Fibroblast of villous mesenchyme (primary cell): ENCODE results near the gene KDM8. TPM values are rescaled to one million over a fixed set of nuclear protein-coding genes. Genes with fewer than 3 reads are reported as not detected.

Experiments
- DNase-seq: peaks from one replicate; pipeline ENCODE4 v3.0.0-alpha.2; 2010; ENCODE audit warnings: low read depth
- H3K4me3 ChIP-seq: 2 replicates; pipeline ENCODE4 v1.5.1; 2011; ENCODE audit warnings: low read depth, mild to moderate bottlenecking, low read length
- total RNA-seq: library from RNA; depleted of rRNA; stranded (reverse); fragments of >200 nt; gene quantifications from 2 replicates; pipeline ENCODE4 v1.2.3, GENCODE V29; 2012
- TF ChIP-seq, protein P1 (sequence below): IDR thresholded peaks from 2 replicates; pipeline ENCODE4 v1.5.1; 2012; ENCODE audit warnings: low read depth, mild to moderate bottlenecking, low read length; ENCODE audit not compliant: insufficient read depth

Gene KDM8
- total RNA-seq, 1 donor: 3.9 TPM

DNA sequence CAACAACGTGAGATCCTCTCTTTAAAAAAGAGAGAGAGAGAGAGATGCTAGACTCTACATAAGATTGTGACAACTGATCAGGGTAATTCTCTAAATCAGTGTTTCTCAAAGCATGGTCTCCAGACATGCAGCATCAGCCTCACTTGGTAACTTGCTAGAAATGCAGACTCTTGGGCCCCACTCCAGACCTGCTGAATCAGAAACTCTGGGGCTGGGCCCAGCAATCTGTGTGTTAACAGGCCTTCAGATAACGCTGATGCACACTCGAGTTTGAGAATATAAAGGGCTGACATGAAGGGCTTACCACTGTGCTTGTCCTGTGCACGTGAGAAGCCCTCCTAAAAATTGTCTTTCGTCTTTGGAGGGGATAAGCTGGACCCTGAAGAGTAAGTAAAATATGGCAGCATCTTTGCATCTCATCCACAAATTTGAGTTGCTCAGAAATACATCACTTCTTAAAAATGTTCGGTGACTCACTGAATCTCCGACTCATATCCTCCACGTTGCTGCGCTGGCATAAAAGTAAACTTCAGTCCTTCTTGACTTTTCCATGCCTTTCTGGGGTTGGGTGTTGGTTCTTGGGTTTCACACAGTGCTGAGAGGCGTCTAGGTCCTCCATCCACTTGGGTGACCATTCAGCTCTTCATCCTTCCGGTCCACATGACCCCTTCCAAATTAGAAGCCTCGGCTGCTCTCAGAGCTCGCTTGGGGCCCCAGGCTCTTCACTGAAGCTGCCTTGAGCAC lies 26.1 kb upstream of the KDM8 start:
- TF ChIP-seq, protein P1, sequence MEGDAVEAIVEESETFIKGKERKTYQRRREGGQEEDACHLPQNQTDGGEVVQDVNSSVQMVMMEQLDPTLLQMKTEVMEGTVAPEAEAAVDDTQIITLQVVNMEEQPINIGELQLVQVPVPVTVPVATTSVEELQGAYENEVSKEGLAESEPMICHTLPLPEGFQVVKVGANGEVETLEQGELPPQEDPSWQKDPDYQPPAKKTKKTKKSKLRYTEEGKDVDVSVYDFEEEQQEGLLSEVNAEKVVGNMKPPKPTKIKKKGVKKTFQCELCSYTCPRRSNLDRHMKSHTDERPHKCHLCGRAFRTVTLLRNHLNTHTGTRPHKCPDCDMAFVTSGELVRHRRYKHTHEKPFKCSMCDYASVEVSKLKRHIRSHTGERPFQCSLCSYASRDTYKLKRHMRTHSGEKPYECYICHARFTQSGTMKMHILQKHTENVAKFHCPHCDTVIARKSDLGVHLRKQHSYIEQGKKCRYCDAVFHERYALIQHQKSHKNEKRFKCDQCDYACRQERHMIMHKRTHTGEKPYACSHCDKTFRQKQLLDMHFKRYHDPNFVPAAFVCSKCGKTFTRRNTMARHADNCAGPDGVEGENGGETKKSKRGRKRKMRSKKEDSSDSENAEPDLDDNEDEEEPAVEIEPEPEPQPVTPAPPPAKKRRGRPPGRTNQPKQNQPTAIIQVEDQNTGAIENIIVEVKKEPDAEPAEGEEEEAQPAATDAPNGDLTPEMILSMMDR: no peak

GRCh38 chr16:27179500-27180072 lies 23.7 kb upstream of the KDM8 start:
- TF ChIP-seq, protein P1: peak; percentile 98
- no peak overlapping the region for H3K4me3 ChIP-seq
- DNase-seq: peak; percentile 76

More for the DNA sequence above, 26.1 kb upstream of the KDM8 start:
- DNase-seq: peak; percentile 52
- no peak overlapping the region for H3K4me3 ChIP-seq

- TF ChIP-seq, protein P1: peak; percentile 2
- no peak for DNase-seq
These were observed 22.1 kb upstream of the KDM8 start for GRCh38 chr16:27181019-27181790.

DNA sequence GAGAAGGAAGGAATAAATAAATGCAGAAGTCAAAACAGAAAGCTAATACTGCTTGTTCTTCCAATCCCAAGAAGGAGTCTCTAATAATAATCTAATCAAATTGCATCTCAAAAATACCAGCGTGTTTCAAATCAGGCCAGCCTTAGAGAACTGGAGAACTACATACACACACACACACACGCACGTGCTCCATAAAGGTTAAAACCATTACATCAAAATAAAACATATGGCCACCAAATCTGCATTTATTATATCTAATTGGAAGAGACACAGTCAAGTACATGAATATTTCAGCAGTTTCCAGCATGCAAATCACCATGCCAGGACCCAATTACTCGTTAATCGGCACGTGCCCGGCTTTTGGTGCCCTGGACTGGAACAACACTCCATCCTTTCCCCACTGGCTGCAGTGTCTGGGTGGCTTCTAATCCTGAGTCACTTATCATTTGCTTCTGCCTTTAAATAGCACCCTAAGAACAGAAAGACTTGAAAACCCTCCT lies 20.4 kb upstream of the KDM8 start:
- no peak overlapping the region for H3K4me3 ChIP-seq
- TF ChIP-seq, protein P1: no peak
- DNase-seq: no peak

More at GRCh38 chr16:27181019-27181790, 22.1 kb upstream of the KDM8 start:
- no peak overlapping the region for H3K4me3 ChIP-seq

DNA sequence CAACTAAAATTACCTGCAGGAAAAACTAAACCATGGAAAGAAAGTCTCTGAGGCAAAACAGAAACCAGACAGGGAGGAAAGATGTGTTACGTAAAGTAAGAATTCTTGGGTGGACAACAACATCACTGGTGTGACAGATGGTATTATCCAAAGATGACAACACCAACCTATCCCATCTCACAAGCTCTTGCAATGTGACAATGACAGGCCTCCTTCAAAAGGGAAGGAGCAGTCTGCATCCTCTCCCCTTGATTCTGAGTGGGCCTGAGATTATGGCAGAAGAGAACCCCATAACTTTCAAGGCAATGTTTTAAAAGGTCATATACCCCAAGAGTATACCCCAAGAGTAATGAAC lies 17.6 kb upstream of the KDM8 start:
- TF ChIP-seq, protein P1: no peak
- H3K4me3 ChIP-seq: no peak overlapping the region
- no peak for DNase-seq

- H3K4me3 ChIP-seq: no peak overlapping the region
- TF ChIP-seq, protein P1: no peak
- DNase-seq: no peak
These were observed 14.7 kb upstream of the KDM8 start for GRCh38 chr16:27188633-27189032.
